ENCODE results near the gene DOCK4. TPM values are rescaled to one million over a fixed set of nuclear protein-coding genes. Genes with fewer than 3 reads are reported as not detected.

DOCK4 gene
- total and polyA plus RNA-seq, 2 of the 8 experiments (the other 6 are each of a cell fraction or from before 2014, with no cell fraction given) = 5.1 to 23.6 TPM

DNA sequence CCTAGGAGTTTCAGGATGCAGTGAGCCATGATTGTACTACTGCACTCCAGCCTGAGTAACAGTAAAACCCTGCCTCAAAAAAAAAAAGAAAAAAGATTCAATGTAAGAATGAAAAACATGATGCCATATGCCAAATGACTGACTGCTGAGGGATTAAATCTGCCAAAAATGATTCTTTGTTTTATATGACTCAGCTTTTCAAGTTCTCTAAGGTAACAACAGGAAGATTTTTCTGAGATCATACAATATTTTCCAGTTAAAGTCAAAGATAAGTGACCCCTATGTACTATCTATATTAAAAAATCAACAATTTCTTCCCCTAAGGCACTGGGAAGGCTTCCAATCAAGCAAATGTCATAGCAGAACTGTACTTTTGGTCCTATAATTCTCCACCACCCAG, 372.7 kb downstream of the DOCK4 start:
- DNase-seq (ENCODE audit: low read depth in 1 of 2, low spot score in 2 of 2) (no peak), FAIRE-seq (no peak)
- POLR2A ChIA-PET (ENCODE audit: partially characterized antibody) = no interaction called here
- CTCF ChIA-PET (ENCODE audit: partially characterized antibody) = interaction anchor here (0.9 to 2.3 kb wide), 3 partner anchors 22 to 91 kb away, joined by 3 to 7 read pairs (median 3); no protein-coding TSS in a partner anchor
- Histone ChIP-seq H3K9me3 (ENCODE audit: insufficient read depth in 2 of 2, low read depth in 1 of 2, low read length in 1 of 2) (no peaks in the 10 kb centered on the region), H3K27me3 (replicated peaks in 1 of 4; ENCODE audit: control insufficient read depth in 3 of 4, extremely low read depth in 1 of 4, insufficient read depth in 3 of 4, low read length in 3 of 4) (no peaks in the 10 kb centered on the region), H3K23ac (ENCODE audit: insufficient read length) (no peak overlapping the region), H4K91ac (replicated peaks; ENCODE audit: insufficient read length, low read length) (no peak overlapping the region), H2BK12ac (ENCODE audit: low read depth, low read length) (no peak overlapping the region), H2BK20ac (ENCODE audit: low read length) (no peak overlapping the region), H2AK5ac (ENCODE audit: low read depth, low read length) (no peak overlapping the region), H2BK15ac (ENCODE audit: low read length) (no peak overlapping the region), H2BK5ac (ENCODE audit: low read depth, low read length) (no peak overlapping the region), H2AFZ (ENCODE audit: low read length) (no peak overlapping the region), H3K4ac (replicated peaks; ENCODE audit: insufficient read length, low read depth, low read length) (no peak overlapping the region), H3K56ac (replicated peaks; ENCODE audit: insufficient read length, low read depth, low read length) (no peak overlapping the region), H4K8ac (ENCODE audit: extremely low read depth, insufficient read depth, low read length) (no peak overlapping the region), H3K4me1 (replicated peaks in 1 of 4; ENCODE audit: control insufficient read depth in 3 of 4, insufficient read depth in 4 of 4, low read length in 3 of 4) (no peaks in the 10 kb centered on the region), H3K79me2 (ENCODE audit: control insufficient read depth in 1 of 2, insufficient read depth in 2 of 2, low read length in 2 of 2) (no peaks in the 10 kb centered on the region), H3K9ac (replicated peaks in 1 of 4; ENCODE audit: extremely low read depth in 1 of 4, low read depth in 3 of 4, low read length in 3 of 4) (no peak overlapping the region), H4K5ac (ENCODE audit: insufficient read length, low read depth, low read length) (no peak overlapping the region), H3K14ac (ENCODE audit: insufficient read length) (no peak overlapping the region), H3K27ac (ENCODE audit: low read depth, low read length) (no peak overlapping the region), H3K4me2 (ENCODE audit: insufficient read depth in 1 of 2, low read depth in 2 of 2, low read length in 2 of 2) (no peak overlapping the region), H3K79me1 (ENCODE audit: low read depth, low read length) (no peaks in the 10 kb centered on the region), H3K18ac (ENCODE audit: extremely low read depth, low read length) (no peak overlapping the region), H3K36me3 (ENCODE audit: control insufficient read depth in 2 of 4, insufficient read depth in 4 of 4, low read length in 3 of 4) (no peaks in the 10 kb centered on the region), H3K4me3 (ENCODE audit: extremely low read depth in 1 of 4, insufficient read depth in 2 of 4, low read depth in 3 of 4, low read length in 4 of 4) (no peak overlapping the region), H3K23me2 (ENCODE audit: low read depth, low read length) (no peaks in the 10 kb centered on the region), H2BK120ac (replicated peaks; ENCODE audit: low read depth, low read length) (no peak overlapping the region), H4K20me1 (replicated peaks in 1 of 2; ENCODE audit: control insufficient read depth in 1 of 2, insufficient read depth in 2 of 2, low read length in 2 of 2) (peaks cover 0 to 2% of the 10 kb centered on the region in 2 experiments)
- TF ChIP-seq SRF (IDR thresholded peaks at IDR 0.05; ENCODE audit: low read depth, low read length) = no peak
- TF ChIP-seq CBX8 (IDR thresholded peaks at IDR 0.05; ENCODE audit: borderline replicate concordance, low read depth, low read length) = no peak
- TF ChIP-seq JUND (IDR thresholded peaks at IDR 0.05; ENCODE audit: low read length) = no peak
- no peak for TF ChIP-seq RBBP5 (IDR thresholded peaks at IDR 0.05; ENCODE audit: borderline replicate concordance, low read depth, low read length)
- TF ChIP-seq GABPA (IDR thresholded peaks at IDR 0.05; ENCODE audit: borderline replicate concordance, insufficient read depth, low read length) = no peak
- no peak for TF ChIP-seq SIX5 (IDR thresholded peaks at IDR 0.05; ENCODE audit: low read depth, low read length)
- no peak for TF ChIP-seq CBX5 (IDR thresholded peaks at IDR 0.05; ENCODE audit: low read depth, low read length)
- no peak for TF ChIP-seq SUZ12 (IDR thresholded peaks at IDR 0.05; ENCODE audit: low read length)

All from H1 (cell line).